NT2/D1 (cell line): Measurements from ENCODE around the gene HK1.

Source experiments
- YY1 ChIP-seq: IDR thresholded peaks from 2 replicates; pipeline ENCODE4 v1.6.1; 2011; ENCODE audit not compliant: insufficient read length, insufficient read depth
- ZNF274 ChIP-seq: IDR thresholded peaks from 2 replicates; pipeline ENCODE4 v1.6.1; 2011; ENCODE audit warnings: mild to moderate bottlenecking, low read depth, low read length

GRCh38 chr10:69443354-69443753 is 165.1 kb downstream of the HK1 start:
- no peak for TF ChIP-seq YY1
- no peak for TF ChIP-seq ZNF274
